Endothelial cell of umbilical vein (primary cell): ENCODE results near the gene LIPM. TPM values are rescaled to one million over a fixed set of nuclear protein-coding genes. Genes with fewer than 3 reads are reported as not detected.

Experiments used
- BruUV-seq: library from RNA; stranded (reverse); fragments of 400-500 nt; replicated peaks from 2 replicates; lab custom pipeline; 2021; lab: Mats Ljungman, UMichigan
- CTCF ChIA-PET: fragments of 300-600, 350-600 bp; sonication (Branson Sonifier 250); formaldehyde crosslinking; loops from one replicate; lab custom pipeline; 2021; ENCODE audit warnings: antibody characterized with exemption, inconsistent platforms; lab: Charles Lee
- POLR2A ChIA-PET: fragments of 300-600, 350-600 bp; sonication (Branson Sonifier 250); formaldehyde crosslinking; loops from one replicate; lab custom pipeline; 2021; ENCODE audit warnings: antibody characterized with exemption, inconsistent platforms; lab: Charles Lee
- DNase-seq: peaks from one replicate; pipeline ENCODE4 v3.0.0-alpha.2; 2011; ENCODE audit warnings: low read depth, low spot score
- FAIRE-seq: peaks from 2 replicates; lab custom pipeline; 2011; peaks lifted over from hg19 to GRCh38; lab: Jason Lieb, UNC
- H2AFZ ChIP-seq: 2 replicates; pipeline ENCODE4 v1.6.0; 2012; ENCODE audit warnings: low read depth, low read length, control low read depth, inconsistent platforms
- H3K27ac ChIP-seq: 2 replicates; pipeline ENCODE4 v1.5.1; 2011; ENCODE audit warnings: low read depth, mild to moderate bottlenecking, control low read depth, low read length, moderate library complexity; ENCODE audit not compliant: insufficient read depth
- H3K27me3 ChIP-seq, 2 experiments: 2 replicates each; pipeline versions ENCODE4 v1.6.0 to v1.6.1; 2011; ENCODE audit warnings: low read length in 2 of 2, mixed read lengths in 1 of 2; ENCODE audit not compliant: control insufficient read depth in 2 of 2, insufficient read depth in 2 of 2
- H3K36me3 ChIP-seq, 2 experiments: 2 replicates in 1 of 2; 3 replicates in 1 of 2; pipeline ENCODE4 v1.5.1; 2011; ENCODE audit warnings: low read length in 2 of 2, mild to moderate bottlenecking in 1 of 2, moderate library complexity in 1 of 2; ENCODE audit not compliant: control insufficient read depth in 2 of 2, insufficient read depth in 2 of 2; ENCODE audit errors: extremely low read depth in 1 of 2
- H3K4me1 ChIP-seq: 3 replicates; pipeline ENCODE4 v1.5.1; 2011; ENCODE audit warnings: mild to moderate bottlenecking, low read length; ENCODE audit not compliant: control insufficient read depth, insufficient read depth; ENCODE audit errors: extremely low read depth
- H3K4me2 ChIP-seq: 2 replicates; pipeline ENCODE4 v1.6.1; 2011; ENCODE audit warnings: low read length, control low read depth, mixed read lengths; ENCODE audit not compliant: insufficient read depth
- H3K4me3 ChIP-seq, 3 experiments: fragments of 200-600 bp in 1 of 3; sonication (generic), shearing (Covaris generic) in 1 of 3; replicated peaks in 1 of 3; 2 replicates each; pipeline ENCODE4 v1.5.1; 2011 to 2016; ENCODE audit warnings: control low read depth in 3 of 3, low read length in 3 of 3, mild to moderate bottlenecking in 2 of 3, inconsistent platforms in 1 of 3, low read depth in 1 of 3, moderate library complexity in 1 of 3; ENCODE audit not compliant: insufficient read depth in 1 of 3
- H3K79me2 ChIP-seq: 2 replicates; pipeline ENCODE4 v1.6.0; 2012; ENCODE audit warnings: low read length, inconsistent platforms; ENCODE audit not compliant: control insufficient read depth, insufficient read depth
- H3K9ac ChIP-seq: replicated peaks from 2 replicates; pipeline ENCODE3; 2011; ENCODE audit warnings: low read length, control low read depth; ENCODE audit not compliant: insufficient read depth; ENCODE audit errors: extremely low read depth
- H3K9me1 ChIP-seq: replicated peaks from 3 replicates; pipeline ENCODE4 v1.6.0; 2011; ENCODE audit warnings: mild to moderate bottlenecking, low read length; ENCODE audit not compliant: control insufficient read depth, insufficient read depth; ENCODE audit errors: extremely low read depth
- H3K9me3 ChIP-seq: replicated peaks from 2 replicates; pipeline ENCODE4 v1.5.1; 2012; ENCODE audit warnings: low read length, inconsistent platforms; ENCODE audit not compliant: control insufficient read depth, insufficient read depth
- H4K20me1 ChIP-seq: replicated peaks from 2 replicates; pipeline ENCODE3; 2011; ENCODE audit warnings: mild to moderate bottlenecking, low read length; ENCODE audit not compliant: control insufficient read depth, insufficient read depth; ENCODE audit errors: extremely low read depth
- CTCF ChIP-seq, 2 donors: IDR thresholded peaks; 1 replicate in 1 of 2; 2 replicates in 1 of 2; pipeline ENCODE4 v1.5.1; 2011; ENCODE audit warnings: low read length in 2 of 2, mild to moderate bottlenecking in 2 of 2, moderate library complexity in 2 of 2, control low read depth in 1 of 2, inconsistent platforms in 1 of 2, low read depth in 1 of 2; ENCODE audit not compliant: insufficient read depth in 1 of 2; ENCODE audit errors: extremely low read depth in 1 of 2
- EZH2 ChIP-seq: IDR thresholded peaks from 2 replicates; pipeline ENCODE4 v1.6.1; 2012; ENCODE audit warnings: borderline replicate concordance, low read depth, mild to moderate bottlenecking, moderate library complexity, low read length, inconsistent platforms; ENCODE audit not compliant: severe bottlenecking
- FOS ChIP-seq: IDR thresholded peaks from 2 replicates; pipeline ENCODE4 v1.6.1; 2011; ENCODE audit warnings: mild to moderate bottlenecking, low read length, moderate library complexity, borderline replicate concordance; ENCODE audit not compliant: insufficient read depth
- GATA2 ChIP-seq: IDR thresholded peaks from 2 replicates; pipeline ENCODE4 v1.7.0; 2011; ENCODE audit warnings: low read depth, mild to moderate bottlenecking, moderate library complexity, mixed read lengths, low read length; ENCODE audit not compliant: insufficient read length, insufficient read depth
- JUN ChIP-seq: IDR thresholded peaks from 2 replicates; pipeline ENCODE4 v1.6.1; 2011; ENCODE audit warnings: borderline replicate concordance, low read depth; ENCODE audit not compliant: insufficient read length, insufficient read depth
- MAX ChIP-seq: IDR thresholded peaks from 2 replicates; pipeline ENCODE4 v1.6.1; 2011; ENCODE audit not compliant: insufficient read depth, insufficient read length
- MYC ChIP-seq: IDR thresholded peaks from one replicate; pipeline ENCODE4 v1.6.1; 2011; ENCODE audit warnings: mild to moderate bottlenecking, low read depth, low read length
- POLR2A ChIP-seq: IDR thresholded peaks from 2 replicates; pipeline ENCODE4 v1.6.1; 2012; ENCODE audit warnings: low read depth, mild to moderate bottlenecking, control low read depth, low read length
- POLR2AphosphoS5 ChIP-seq: IDR thresholded peaks from 2 replicates; pipeline ENCODE4 v1.6.1; 2012; ENCODE audit warnings: low read depth, mild to moderate bottlenecking, control low read depth, low read length, moderate library complexity; ENCODE audit not compliant: insufficient read depth
- dilution Hi-C: fragments of 300-500 bp; cut with MboI; formaldehyde crosslinking; loops from one replicate; pipeline ENCODE4 v1.15.0; 2019; ENCODE audit warnings: low sequenced_read_pairs; ENCODE audit not compliant: extremely low pct_ligation_motif_present
- intact Hi-C: fragments of 100-400 bp; cut with micrococcal nuclease; formaldehyde crosslinking; loops from one replicate; pipeline ENCODE4 v1.10.0; 2022
- polyA plus RNA-seq, 4 experiments: library from polyadenylated mRNA; depleted of rRNA in 3 of 4; stranded (reverse) in 3 of 4; unstranded in 1 of 4; fragments of >200 nt; gene quantifications; 2 replicates each; pipeline versions ENCODE4 v1.2.1 to v1.2.3, GENCODE V29; 2011 to 2012; ENCODE audit warnings: missing spikeins in 1 of 4
- total RNA-seq: library from RNA; stranded (reverse); gene quantifications from 2 replicates; pipeline ENCODE4 v1.2.3, GENCODE V29; 2021

The LIPM gene
- total and polyA plus RNA-seq, 2 donors (not counting 3 experiments of a cell fraction or from before 2014, with no cell fraction given) = not detected

- no peak overlapping the region for H3K9ac ChIP-seq
- H3K36me3 ChIP-seq = no peaks in the 10 kb centered on the region
- no peaks in the 10 kb centered on the region for H3K79me2 ChIP-seq
- ChIA-PET POLR2A (no interaction called here), CTCF (interaction anchor here (1.0 to 1.5 kb wide), 6 partner anchors 17 to 229 kb away, joined by 3 to 14 read pairs (median 4); partner anchors contain the start of gene LIPN)
- no peaks in the 10 kb centered on the region for H3K27me3 ChIP-seq
- DNase-seq (no peak), FAIRE-seq (no peak)
- H3K4me3 ChIP-seq = no peak overlapping the region
- no TSS peak for BruUV-seq
- no peak overlapping the region for H3K27ac ChIP-seq
- no peaks in the 10 kb centered on the region for H3K4me1 ChIP-seq
- dilution Hi-C loops (no loop called here), intact Hi-C loops (loop anchor here (5.0 kb wide), 1 partner anchor 87 kb away; the partner anchor contains the start of gene LIPK)
- no peak for TF ChIP-seq EZH2
- no peak for TF ChIP-seq FOS
- no peak for TF ChIP-seq MYC
- no peak for TF ChIP-seq CTCF (IDR thresholded peaks at IDR 0.05; ENCODE audit: extremely low read depth in 1 of 2, insufficient read depth in 1 of 2, low read depth in 1 of 2, low read length in 2 of 2)
- H3K4me2 ChIP-seq = no peak overlapping the region
- H2AFZ ChIP-seq = no peak overlapping the region
- no peaks in the 10 kb centered on the region for H4K20me1 ChIP-seq
- no peaks in the 10 kb centered on the region for H3K9me3 ChIP-seq
- H3K9me1 ChIP-seq = no peaks in the 10 kb centered on the region
Observed at GRCh38 chr10:88793712-88794299, 8.7 kb upstream of the LIPM start.

- Histone ChIP-seq H3K36me3 (no peaks in the 10 kb centered on the region), H3K9ac (no peak overlapping the region), H2AFZ (no peak overlapping the region), H3K9me1 (no peaks in the 10 kb centered on the region), H3K4me2 (no peak overlapping the region), H3K79me2 (no peaks in the 10 kb centered on the region), H4K20me1 (no peaks in the 10 kb centered on the region), H3K9me3 (no peaks in the 10 kb centered on the region), H3K4me1 (no peaks in the 10 kb centered on the region), H3K27me3 (no peaks in the 10 kb centered on the region), H3K4me3 (no peak overlapping the region), H3K27ac (no peak overlapping the region)
- FAIRE-seq = no peak
- POLR2A ChIA-PET = no interaction called here
- no peak for DNase-seq
- BruUV-seq = no TSS peak
- CTCF ChIA-PET = interaction anchor here (1.1 to 2.2 kb wide), 4 partner anchors 35 to 230 kb away, joined by 3 to 14 read pairs (median 7); partner anchors contain the start of gene LIPN
- dilution Hi-C loops = no loop called here
- intact Hi-C loops = loop anchor here (5.0 kb wide), 1 partner anchor 87 kb away; the partner anchor contains the start of gene LIPK
- TF ChIP-seq MAX = no peak
- TF ChIP-seq POLR2A = no peak
- no peak for TF ChIP-seq POLR2AphosphoS5
- TF ChIP-seq EZH2 = no peak
- no peak for TF ChIP-seq FOS
- TF ChIP-seq MYC = no peak
- no peak for TF ChIP-seq GATA2
- TF ChIP-seq JUN = no peak
Observed at GRCh38 chr10:88794731-88795130, 7.8 kb upstream of the LIPM start.
